IPS-15b (cell line): ENCODE results near the gene SIM1.

Source experiments
- H3K27me3 ChIP-seq: one replicate; pipeline ENCODE4 v1.6.1; 2013; ENCODE audit warnings: low read length; ENCODE audit not compliant: control insufficient read depth, insufficient read depth
- H3K36me3 ChIP-seq: one replicate; pipeline ENCODE4 v1.6.1; 2013; ENCODE audit warnings: low read length; ENCODE audit not compliant: control insufficient read depth, insufficient read depth
- H3K4me1 ChIP-seq: one replicate; pipeline ENCODE4 v1.6.1; 2013; ENCODE audit warnings: mild to moderate bottlenecking, low read length; ENCODE audit not compliant: control insufficient read depth, insufficient read depth
- H3K4me3 ChIP-seq: one replicate; pipeline ENCODE4 v1.5.1; 2013; ENCODE audit warnings: low read depth, low read length
- H3K9ac ChIP-seq: one replicate; pipeline ENCODE4 v1.6.1; 2013; ENCODE audit warnings: low read depth, mild to moderate bottlenecking, low read length
- H3K9me3 ChIP-seq: one replicate; pipeline ENCODE4 v1.6.1; 2013; ENCODE audit warnings: mild to moderate bottlenecking, low read length; ENCODE audit not compliant: control insufficient read depth, insufficient read depth

SIM1 gene

DNA sequence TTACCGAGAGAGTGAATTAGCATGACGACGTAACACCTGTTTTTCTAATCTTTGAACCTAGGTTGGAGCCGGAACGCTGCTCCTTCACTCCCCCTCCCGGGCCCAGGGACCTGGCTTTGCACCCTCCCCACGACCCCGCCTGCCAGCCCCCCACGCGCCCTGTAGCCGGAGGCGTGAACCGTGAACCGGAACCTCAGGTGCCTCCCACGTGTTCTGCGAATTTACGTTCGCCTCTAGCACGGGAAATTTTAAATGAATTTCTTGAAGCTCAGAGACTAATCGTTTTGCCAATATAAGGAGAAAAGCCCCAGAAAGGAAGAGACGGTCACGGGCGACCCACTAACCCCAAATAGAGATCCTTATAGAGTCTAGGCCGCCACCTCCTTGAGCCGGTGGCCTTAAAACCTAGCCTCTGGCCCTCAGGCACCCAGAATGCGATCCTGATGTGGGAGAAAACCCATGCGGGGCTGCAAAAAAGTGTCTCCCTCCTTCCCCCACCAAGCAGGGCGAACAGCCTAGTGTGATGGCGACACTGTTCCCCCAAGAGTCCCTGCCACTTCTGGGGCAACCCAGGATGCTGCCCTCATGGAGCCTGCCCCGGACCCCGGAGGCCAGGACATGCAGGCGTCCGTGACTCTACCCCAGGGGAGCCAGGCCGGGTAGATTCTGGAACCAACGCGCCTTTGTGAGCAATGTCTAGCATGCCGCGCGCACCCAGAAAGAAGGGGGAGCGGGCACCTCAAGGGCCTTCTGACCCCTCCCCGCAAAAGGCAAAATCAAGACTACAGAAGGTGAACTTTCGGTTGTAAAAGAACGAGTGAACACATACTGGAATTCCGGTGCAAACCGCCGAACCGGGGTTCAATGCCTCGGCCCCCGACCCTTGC lies 2.7 kb upstream of the SIM1 start:
- H3K4me3 ChIP-seq: peak overlapping the region; percentile 28
- no peaks in the 10 kb centered on the region for H3K9me3 ChIP-seq
- H3K27me3 ChIP-seq: peaks cover 99% of the 10 kb centered on the region
- peaks cover 4% of the 10 kb centered on the region for H3K4me1 ChIP-seq
- H3K9ac ChIP-seq: no peak overlapping the region
- H3K36me3 ChIP-seq: no peaks in the 10 kb centered on the region

DNA sequence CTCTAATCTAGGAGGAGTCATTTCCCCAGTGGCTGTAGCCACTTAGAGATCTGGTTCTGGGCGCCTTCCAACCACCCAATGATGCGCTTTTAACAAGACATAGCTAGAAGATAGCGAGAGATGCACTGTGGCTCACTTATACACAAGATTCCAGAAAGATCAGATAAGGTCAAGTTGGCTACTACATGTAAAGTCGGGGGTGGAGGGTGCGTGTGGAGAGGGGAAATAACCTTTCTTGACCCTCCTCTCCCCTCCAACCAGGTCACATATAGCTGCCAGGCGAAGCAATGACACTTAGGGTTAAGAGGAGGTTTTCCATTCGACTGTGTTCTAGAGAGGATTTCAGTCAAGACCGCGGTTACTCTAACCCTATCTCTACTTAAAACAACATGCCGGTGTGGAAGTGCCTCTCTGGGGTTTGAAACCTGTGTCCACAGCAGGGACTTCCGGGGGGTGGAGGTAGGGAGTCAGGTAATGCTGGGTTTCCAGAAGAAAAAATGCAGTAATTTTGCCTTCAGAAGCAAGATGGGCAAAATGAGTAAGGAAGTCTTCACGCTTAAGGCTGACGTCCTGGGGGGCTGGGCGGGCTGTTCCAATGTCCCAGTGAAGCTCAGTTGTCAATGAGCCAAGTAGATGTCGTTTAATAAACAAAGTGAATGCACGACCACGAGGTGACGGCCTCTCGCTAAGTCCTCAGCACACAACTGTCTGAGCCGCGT lies 1.8 kb upstream of the SIM1 start:
- no peak overlapping the region for H3K9ac ChIP-seq
- H3K9me3 ChIP-seq: no peaks in the 10 kb centered on the region
- no peaks in the 10 kb centered on the region for H3K36me3 ChIP-seq
- peaks cover 99% of the 10 kb centered on the region for H3K27me3 ChIP-seq
- peaks cover 4% of the 10 kb centered on the region for H3K4me1 ChIP-seq
- H3K4me3 ChIP-seq: peak overlapping the region; percentile 28

DNA sequence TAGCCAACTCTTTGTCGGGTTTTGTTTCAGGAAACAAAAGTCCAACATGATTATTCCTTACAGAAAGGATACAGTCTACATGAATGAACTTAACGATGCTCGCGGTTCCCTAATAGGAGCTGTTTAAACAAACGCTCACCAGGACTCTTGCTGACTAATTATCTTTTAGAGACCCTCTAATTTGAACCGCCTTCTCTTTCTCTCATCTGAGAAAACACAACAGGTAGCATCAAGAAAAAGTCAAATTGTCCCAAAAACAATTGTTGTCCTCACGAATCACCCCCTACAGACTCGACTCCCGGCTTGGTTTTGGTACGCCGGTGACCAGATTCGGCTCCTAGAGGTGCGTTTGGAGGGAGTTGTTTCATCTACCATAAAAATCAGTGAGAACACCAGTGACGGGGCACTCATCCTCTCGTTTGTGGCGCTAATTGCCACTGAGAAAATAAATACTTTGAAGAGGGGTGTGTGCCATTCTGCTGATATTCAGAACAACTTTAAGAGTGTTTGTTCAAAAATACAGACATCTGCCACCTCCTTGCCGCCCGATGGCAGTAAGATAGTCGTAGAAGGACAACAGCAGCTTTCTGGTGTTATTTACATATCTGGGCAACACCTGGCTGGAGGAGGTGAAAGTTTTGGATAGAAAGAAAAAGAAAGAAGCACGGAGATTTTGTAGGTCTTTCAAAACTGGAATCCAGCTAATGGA lies 1.1 kb upstream of the SIM1 start:
- no peaks in the 10 kb centered on the region for H3K9me3 ChIP-seq
- peaks cover 99% of the 10 kb centered on the region for H3K27me3 ChIP-seq
- H3K9ac ChIP-seq: no peak overlapping the region
- H3K36me3 ChIP-seq: no peaks in the 10 kb centered on the region
- peak overlapping the region; percentile 45 for H3K4me3 ChIP-seq
- H3K4me1 ChIP-seq: peaks cover 4% of the 10 kb centered on the region

DNA sequence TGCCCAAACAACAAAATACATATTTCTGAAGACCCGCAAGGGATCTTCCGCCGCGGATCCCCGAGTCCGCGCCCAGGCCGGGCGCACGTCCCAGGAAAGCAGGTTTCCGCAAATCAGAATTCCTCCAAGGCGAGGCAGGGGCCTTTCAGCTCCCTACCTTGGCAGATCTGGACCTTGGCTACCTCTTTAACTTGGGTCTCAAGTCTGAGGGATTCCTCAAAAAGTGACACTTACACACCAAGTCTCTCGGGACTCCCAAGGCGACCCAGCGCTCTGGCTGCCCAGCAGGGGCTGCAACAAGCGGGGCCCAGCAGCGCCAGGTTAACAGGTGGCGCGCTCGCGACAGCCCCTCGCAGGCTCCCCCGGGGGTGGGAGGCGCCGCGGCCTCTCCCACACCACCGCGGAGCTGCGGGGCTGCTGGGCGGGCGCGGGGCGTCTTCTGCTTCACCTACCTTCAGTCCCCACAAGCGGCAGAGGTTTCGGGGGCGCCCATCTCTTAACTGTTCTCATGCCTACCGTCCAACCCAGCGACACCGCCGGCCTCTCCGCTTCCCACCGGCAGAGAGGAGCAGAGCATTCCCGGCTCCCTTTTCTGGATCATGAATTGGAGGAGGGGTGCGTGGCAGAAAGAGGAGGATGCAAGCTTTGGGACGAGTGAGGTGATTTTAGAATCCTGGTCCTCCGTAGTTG lies 414 bp downstream of the SIM1 start:
- no peaks in the 10 kb centered on the region for H3K36me3 ChIP-seq
- H3K9me3 ChIP-seq: no peaks in the 10 kb centered on the region
- peaks cover 4% of the 10 kb centered on the region for H3K4me1 ChIP-seq
- H3K27me3 ChIP-seq: peaks cover 99% of the 10 kb centered on the region
- H3K9ac ChIP-seq: no peak overlapping the region
- peak overlapping the region; percentile 54 for H3K4me3 ChIP-seq

DNA sequence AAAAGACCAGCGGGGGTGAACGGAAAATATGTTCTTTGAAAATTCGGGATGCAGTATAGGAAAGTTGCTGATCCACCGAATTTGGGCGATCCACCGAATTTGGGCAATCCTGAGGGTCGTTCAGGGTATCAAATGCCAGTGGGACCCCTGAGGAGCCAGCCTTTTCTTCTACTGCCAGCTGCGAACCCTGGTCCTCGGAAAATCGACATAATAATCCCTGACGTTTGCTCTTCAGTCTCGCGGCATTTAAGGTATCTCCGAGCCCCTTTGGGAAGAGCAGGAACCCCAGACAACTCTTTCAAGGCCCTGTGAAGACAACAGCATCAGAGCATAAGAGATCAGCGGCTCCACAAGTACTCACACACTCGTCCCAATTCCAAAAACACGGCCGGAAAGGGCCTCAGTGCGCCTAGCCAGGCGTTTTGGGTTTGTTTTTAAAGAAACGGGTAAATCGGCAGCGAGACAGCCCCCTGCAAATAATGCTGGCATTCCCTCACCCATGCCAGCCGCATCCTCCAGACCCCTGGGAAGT lies 1.0 kb downstream of the SIM1 start:
- Histone ChIP-seq H3K9ac (no peak overlapping the region), H3K4me1 (peaks cover 4% of the 10 kb centered on the region), H3K9me3 (no peaks in the 10 kb centered on the region), H3K27me3 (peaks cover 99% of the 10 kb centered on the region), H3K4me3 (peak overlapping the region; percentile 54), H3K36me3 (no peaks in the 10 kb centered on the region)

DNA sequence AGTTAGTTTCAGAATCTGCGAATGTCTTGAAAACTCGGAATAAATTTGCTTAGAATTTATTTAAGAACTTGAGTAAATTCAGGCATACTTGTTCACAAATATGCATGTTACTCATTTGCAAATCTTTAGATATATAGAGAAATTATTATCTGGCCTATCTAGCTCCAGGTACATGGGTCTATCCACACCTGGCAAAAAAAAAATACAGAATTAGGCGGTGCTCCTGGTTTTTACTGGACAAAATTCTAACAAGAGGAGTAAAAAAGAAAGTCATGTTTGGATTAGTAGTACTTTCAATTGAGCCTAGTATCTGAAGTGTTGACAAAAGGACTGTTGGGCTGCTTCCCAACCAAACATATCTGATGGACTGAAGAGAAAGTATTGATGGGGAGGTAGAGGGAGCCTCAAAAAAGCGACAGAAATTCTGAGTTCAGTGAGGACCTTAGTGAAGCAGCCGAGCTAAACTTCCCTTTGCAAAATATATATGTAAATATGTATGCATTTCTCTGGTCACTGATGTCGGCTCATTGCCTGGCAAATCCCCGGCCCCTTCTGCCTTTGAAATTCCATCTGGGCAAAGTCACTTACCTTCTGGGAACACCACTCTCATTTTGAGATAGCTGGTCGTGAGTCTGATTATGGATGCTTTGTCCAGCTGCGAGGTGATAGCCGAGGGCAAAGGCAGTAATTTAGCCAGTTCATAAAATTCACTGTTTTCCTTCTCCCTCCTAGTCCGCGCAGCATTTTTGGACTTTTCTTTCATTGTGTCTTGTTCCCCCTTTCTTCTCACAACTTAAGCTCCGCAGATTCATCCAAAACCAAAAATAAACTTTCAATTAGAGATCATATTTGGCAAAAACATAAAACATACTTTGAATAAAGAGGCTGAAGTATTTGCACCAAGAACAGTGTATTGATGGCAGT lies 1.8 kb downstream of the SIM1 start:
- H3K9me3 ChIP-seq: no peaks in the 10 kb centered on the region
- H3K36me3 ChIP-seq: no peaks in the 10 kb centered on the region
- peaks cover 99% of the 10 kb centered on the region for H3K27me3 ChIP-seq
- no peak overlapping the region for H3K9ac ChIP-seq
- peaks cover 4% of the 10 kb centered on the region for H3K4me1 ChIP-seq
- H3K4me3 ChIP-seq: peak overlapping the region; percentile 19

DNA sequence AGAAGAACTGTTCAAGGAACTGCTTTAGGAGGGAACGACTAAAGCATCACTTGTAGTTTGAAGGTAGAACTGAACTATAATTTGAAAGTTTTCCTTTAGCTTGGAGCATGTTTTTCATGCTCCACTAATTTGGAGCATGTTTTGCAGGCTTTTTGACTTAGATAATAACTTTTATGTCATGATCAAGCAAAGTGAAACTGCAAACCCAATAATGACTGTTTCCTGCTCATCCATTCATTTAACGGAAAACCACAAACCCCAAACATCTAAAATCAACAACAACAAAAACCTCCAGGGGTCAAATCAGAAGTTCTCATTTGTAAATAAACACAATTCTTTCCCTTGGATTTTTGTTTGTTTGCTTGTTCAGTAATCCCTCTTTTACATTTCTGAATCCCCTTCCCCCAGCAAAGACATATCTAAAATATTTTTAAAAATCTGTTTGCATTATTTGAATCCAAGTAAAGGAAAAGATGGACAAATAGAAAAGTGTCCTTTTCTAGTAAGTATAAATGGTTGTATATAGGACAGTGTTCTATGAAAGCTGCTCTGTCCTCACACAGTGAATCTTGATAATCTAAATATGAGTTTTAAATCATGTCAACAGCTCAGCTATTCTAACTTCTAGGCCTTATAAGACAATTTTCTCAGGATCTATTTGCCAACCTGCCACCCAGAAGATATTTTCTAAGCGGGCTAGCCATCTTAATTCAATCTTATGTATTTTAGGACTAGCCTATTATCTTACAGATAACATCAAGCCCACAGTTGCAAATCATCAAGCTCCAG lies 2.6 kb downstream of the SIM1 start:
- peaks cover 4% of the 10 kb centered on the region for H3K4me1 ChIP-seq
- peaks cover 99% of the 10 kb centered on the region for H3K27me3 ChIP-seq
- no peaks in the 10 kb centered on the region for H3K36me3 ChIP-seq
- no peaks in the 10 kb centered on the region for H3K9me3 ChIP-seq
- H3K4me3 ChIP-seq: no peak overlapping the region
- H3K9ac ChIP-seq: no peak overlapping the region

DNA sequence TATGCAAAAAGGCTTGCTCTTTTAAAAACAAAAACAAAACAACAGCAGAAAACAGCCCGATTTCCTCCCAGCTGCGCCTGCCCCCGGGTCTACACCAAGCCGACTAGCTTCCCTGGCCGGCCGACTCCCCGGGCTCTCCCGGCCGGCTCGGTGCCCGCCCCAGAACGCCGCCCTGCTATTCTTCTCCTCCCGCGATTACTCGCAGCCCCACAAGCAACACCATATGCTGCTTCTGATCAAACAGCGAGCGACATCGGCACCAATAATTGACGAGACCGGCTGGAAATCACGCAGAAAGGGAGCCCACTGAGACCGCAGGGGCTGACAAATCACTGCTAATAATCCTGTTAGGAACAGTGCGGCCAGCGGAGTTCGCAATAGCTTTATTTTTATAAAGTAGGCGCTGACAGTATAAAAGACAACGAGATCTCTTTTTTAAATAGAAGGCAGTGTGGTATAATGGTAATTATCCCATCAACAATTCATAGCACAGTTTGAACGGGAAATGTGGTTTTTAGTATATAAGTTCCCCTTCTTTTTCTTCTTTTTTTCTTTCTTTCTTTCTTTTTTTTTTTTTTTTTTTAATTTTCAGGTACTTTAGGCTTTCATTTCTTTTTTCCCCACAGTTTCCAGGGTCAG lies 3.3 kb downstream of the SIM1 start:
- Histone ChIP-seq H3K9ac (no peak overlapping the region), H3K36me3 (no peaks in the 10 kb centered on the region), H3K9me3 (no peaks in the 10 kb centered on the region), H3K4me3 (peak overlapping the region; percentile 28), H3K4me1 (peaks cover 6% of the 10 kb centered on the region), H3K27me3 (peaks cover 99% of the 10 kb centered on the region)

DNA sequence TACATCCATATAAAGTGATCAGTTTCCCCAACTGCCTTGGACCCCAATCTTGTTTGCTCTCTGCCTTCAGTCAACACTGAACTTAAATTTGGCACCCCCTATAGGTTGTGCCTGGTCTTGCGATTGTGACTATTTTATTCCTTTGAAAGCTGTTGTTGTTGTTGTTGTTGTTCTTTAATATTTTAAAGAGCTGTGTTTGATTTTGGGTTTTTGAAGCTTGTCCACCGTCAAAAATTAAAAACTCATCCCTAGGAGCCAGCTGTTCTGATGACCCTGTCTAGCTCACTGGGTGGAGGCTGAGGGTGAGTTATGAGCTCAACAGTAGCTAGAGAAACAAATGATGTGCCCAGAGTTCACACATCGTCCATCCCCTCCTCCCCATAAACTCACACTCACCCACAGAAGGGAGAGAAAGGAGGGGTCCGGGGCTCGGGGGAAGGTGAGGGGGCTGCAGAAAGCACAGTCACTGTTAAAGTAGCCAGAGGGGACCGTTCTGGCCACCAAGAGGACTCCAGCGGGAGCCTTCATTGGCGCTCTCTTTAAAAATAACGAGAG lies 4.0 kb downstream of the SIM1 start:
- Histone ChIP-seq H3K4me3 (peak overlapping the region; percentile 11), H3K9me3 (no peaks in the 10 kb centered on the region), H3K9ac (no peak overlapping the region), H3K27me3 (peaks cover 99% of the 10 kb centered on the region), H3K36me3 (no peaks in the 10 kb centered on the region), H3K4me1 (peaks cover 7% of the 10 kb centered on the region)
